GM21576 (cell line): ENCODE data around the gene MYO15A.

Source experiments
- ATAC-seq: cut with Tn5 transposase; IDR thresholded peaks from one replicate; pipeline ENCODE4 v1.9.1; 2021; ENCODE audit warnings: mild to moderate bottlenecking, moderate library complexity; ENCODE audit not compliant: unreplicated experiment

MYO15A gene

GRCh38 chr17:18129041-18129502 is 20.5 kb downstream of the MYO15A start:
- ATAC-seq = no peak

- ATAC-seq = no peak
Measured at GRCh38 chr17:18132711-18133110, 24.2 kb downstream of the MYO15A start.

- no peak for ATAC-seq
Measured at GRCh38 chr17:18136357-18136756, 27.8 kb downstream of the MYO15A start.

GRCh38 chr17:18138065-18138749 is 29.7 kb downstream of the MYO15A start:
- no peak for ATAC-seq

- no peak for ATAC-seq
Measured at GRCh38 chr17:18139092-18139491, 30.5 kb downstream of the MYO15A start.

GRCh38 chr17:18139498-18139897 is 30.9 kb downstream of the MYO15A start:
- ATAC-seq = no peak

- no peak for ATAC-seq
Measured at GRCh38 chr17:18139949-18140348, 31.4 kb downstream of the MYO15A start.

GRCh38 chr17:18140648-18141047 is 32.1 kb downstream of the MYO15A start:
- ATAC-seq = no peak

- ATAC-seq = no peak
Measured at GRCh38 chr17:18141210-18141803, 32.8 kb downstream of the MYO15A start.

- ATAC-seq = no peak
Measured at GRCh38 chr17:18142417-18142816, 33.9 kb downstream of the MYO15A start.

- ATAC-seq = no peak
Measured at GRCh38 chr17:18143044-18143936, 34.7 kb downstream of the MYO15A start.

GRCh38 chr17:18144261-18144660 is 35.7 kb downstream of the MYO15A start:
- no peak for ATAC-seq

GRCh38 chr17:18144855-18145254 is 36.3 kb downstream of the MYO15A start:
- no peak for ATAC-seq

- no peak for ATAC-seq
Measured at GRCh38 chr17:18145811-18146210, 37.3 kb downstream of the MYO15A start.

GRCh38 chr17:18146259-18146658 is 37.7 kb downstream of the MYO15A start:
- ATAC-seq = no peak

GRCh38 chr17:18146980-18147379 is 38.4 kb downstream of the MYO15A start:
- no peak for ATAC-seq

- ATAC-seq = no peak
Measured at GRCh38 chr17:18148586-18148985, 40.0 kb downstream of the MYO15A start.

- no peak for ATAC-seq
Measured at GRCh38 chr17:18151290-18151689, 42.7 kb downstream of the MYO15A start.

GRCh38 chr17:18155179-18155578 is 46.6 kb downstream of the MYO15A start:
- ATAC-seq = no peak

GRCh38 chr17:18156171-18156975 is 47.8 kb downstream of the MYO15A start:
- ATAC-seq = no peak

- no peak for ATAC-seq
Measured at GRCh38 chr17:18156976-18157280, 48.4 kb downstream of the MYO15A start.
